ENCODE data around the gene FAM200A. TPM values are rescaled to one million over a fixed set of nuclear protein-coding genes. Genes with fewer than 3 reads are reported as not detected.

The FAM200A gene
- total and polyA plus RNA-seq, 5 donors from 2014 or later = 3.1 to 10.8 (median 5.0) TPM

- peak; percentile 87 to 96 (median 90) for DNase-seq
- H3K27me3 ChIP-seq (ENCODE audit: control insufficient read depth, insufficient read depth, low read length) = no peaks in the 10 kb centered on the region
- H3K27ac Mint-ChIP-seq = peak within 1 kb of the TSS; percentile 97 to 100 (median 99)
- peak; percentile 44 to 51 for ATAC-seq (ENCODE audit: low read depth in 2 of 2)
- H3K4me3 ChIP-seq (ENCODE audit: low read depth, low read length) = peak within 1 kb of the TSS; percentile 90
- H3K9me3 Mint-ChIP-seq = peaks cover 0 to 2% (median 0%) of the 10 kb centered on the region in 7 donors
- H3K4me3 Mint-ChIP-seq = peak within 1 kb of the TSS; percentile 96 to 100 (median 98)
- H3K27me3 Mint-ChIP-seq = no peaks in the 10 kb centered on the region
- H3K36me3 ChIP-seq (ENCODE audit: control insufficient read depth, insufficient read depth, low read length) = peaks cover 32% of the 10 kb centered on the region
- peak within 1 kb of the TSS; percentile 98 for H3K27ac ChIP-seq (ENCODE audit: insufficient read depth, low read length, poor library complexity, severe bottlenecking)
- H3K4me1 ChIP-seq (ENCODE audit: control insufficient read depth, insufficient read depth, low read length, poor library complexity, severe bottlenecking) = peaks cover 33% of the 10 kb centered on the region
- H3K4me1 Mint-ChIP-seq = peaks cover 6 to 46% (median 23%) of the 10 kb centered on the region in 4 donors
- peaks cover 22% of the 10 kb centered on the region for H3K36me3 Mint-ChIP-seq
- H3K9me3 ChIP-seq (ENCODE audit: control insufficient read depth in 2 of 2, low read length in 2 of 2) = no peaks in the 10 kb centered on the region
Measured at GRCh38 chr7:99499721-99500636, 51.9 kb downstream of the FAM200A start, which contains the start of gene ZNF394. Gene ZNF394, minus strand, starts transcription at chr7:99500281. Its CDS starts 188 bp downstream, at chr7:99500093.

GRCh38 chr7:99499371-99499720, 52.6 kb downstream of the FAM200A start:
- Mint-ChIP-seq H3K4me1 (peaks cover 6 to 42% (median 21%) of the 10 kb centered on the region in 4 donors), H3K27me3 (peaks cover 2% of the 10 kb centered on the region), H3K27ac (peak overlapping the region; percentile 97 to 100 (median 99)), H3K9me3 (peaks cover 0 to 2% (median under 1%) of the 10 kb centered on the region in 7 donors), H3K36me3 (peaks cover 23% of the 10 kb centered on the region), H3K4me3 (peak overlapping the region; percentile 96 to 100 (median 98))
- Histone ChIP-seq H3K4me3 (ENCODE audit: low read depth, low read length) (peak overlapping the region; percentile 90), H3K9me3 (ENCODE audit: control insufficient read depth in 2 of 2, low read length in 2 of 2) (peaks cover 2 to 5% of the 10 kb centered on the region in 2 experiments), H3K27me3 (ENCODE audit: control insufficient read depth, insufficient read depth, low read length) (no peaks in the 10 kb centered on the region), H3K36me3 (ENCODE audit: control insufficient read depth, insufficient read depth, low read length) (peaks cover 38% of the 10 kb centered on the region), H3K27ac (ENCODE audit: insufficient read depth, low read length, poor library complexity, severe bottlenecking) (peak overlapping the region; percentile 98), H3K4me1 (ENCODE audit: control insufficient read depth, insufficient read depth, low read length, poor library complexity, severe bottlenecking) (peaks cover 33% of the 10 kb centered on the region)
- ATAC-seq (ENCODE audit: low read depth in 2 of 2) (peak; percentile 44 to 59), DNase-seq (peak; percentile 9 to 68 (median 57))

- ATAC-seq (ENCODE audit: low read depth in 2 of 2) (no peak), DNase-seq (no peak)
- peak overlapping the region; percentile 98 for H3K27ac ChIP-seq (ENCODE audit: insufficient read depth, low read length, poor library complexity, severe bottlenecking)
Measured at GRCh38 chr7:99498546-99498944, 53.4 kb downstream of the FAM200A start.

GRCh38 chr7:99497766-99498545, 54.0 kb downstream of the FAM200A start:
- Histone ChIP-seq H3K27me3 (ENCODE audit: control insufficient read depth, insufficient read depth, low read length) (no peaks in the 10 kb centered on the region), H3K4me1 (ENCODE audit: control insufficient read depth, insufficient read depth, low read length, poor library complexity, severe bottlenecking) (peaks cover 33% of the 10 kb centered on the region), H3K9me3 (ENCODE audit: control insufficient read depth in 2 of 2, low read length in 2 of 2) (peaks cover 14 to 19% of the 10 kb centered on the region in 2 experiments), H3K36me3 (ENCODE audit: control insufficient read depth, insufficient read depth, low read length) (peaks cover 52% of the 10 kb centered on the region), H3K4me3 (ENCODE audit: low read depth, low read length) (peak overlapping the region; percentile 90), H3K27ac (ENCODE audit: insufficient read depth, low read length, poor library complexity, severe bottlenecking) (peak overlapping the region; percentile 98)
- Mint-ChIP-seq H3K27me3 (peaks cover 4% of the 10 kb centered on the region), H3K36me3 (peaks cover 37% of the 10 kb centered on the region), H3K4me1 (peaks cover 6 to 40% (median 21%) of the 10 kb centered on the region in 4 donors), H3K4me3 (peak overlapping the region; percentile 96 to 100 (median 98)), H3K27ac (peak overlapping the region; percentile 38 to 99 (median 77)), H3K9me3 (peaks cover 0 to 15% (median 3%) of the 10 kb centered on the region in 7 donors)
- DNase-seq (no peak), ATAC-seq (ENCODE audit: low read depth in 2 of 2) (no peak)

More at GRCh38 chr7:99498546-99498944, 53.4 kb downstream of the FAM200A start:
- H3K4me1 ChIP-seq (ENCODE audit: control insufficient read depth, insufficient read depth, low read length, poor library complexity, severe bottlenecking) = peaks cover 33% of the 10 kb centered on the region
- H3K9me3 Mint-ChIP-seq = peaks cover 0 to 9% (median 2%) of the 10 kb centered on the region in 7 donors
- no peaks in the 10 kb centered on the region for H3K27me3 ChIP-seq (ENCODE audit: control insufficient read depth, insufficient read depth, low read length)
- H3K27me3 Mint-ChIP-seq = peaks cover 4% of the 10 kb centered on the region
- peak overlapping the region; percentile 96 to 100 (median 98) for H3K4me3 Mint-ChIP-seq
- H3K36me3 Mint-ChIP-seq = peaks cover 31% of the 10 kb centered on the region
- H3K27ac Mint-ChIP-seq = peak overlapping the region; percentile 77 to 99 (median 97)
- peak overlapping the region; percentile 90 for H3K4me3 ChIP-seq (ENCODE audit: low read depth, low read length)
- peaks cover 46% of the 10 kb centered on the region for H3K36me3 ChIP-seq (ENCODE audit: control insufficient read depth, insufficient read depth, low read length)
- H3K9me3 ChIP-seq (ENCODE audit: control insufficient read depth in 2 of 2, low read length in 2 of 2) = peaks cover 10 to 13% of the 10 kb centered on the region in 2 experiments
- H3K4me1 Mint-ChIP-seq = peaks cover 6 to 39% (median 20%) of the 10 kb centered on the region in 4 donors

Other genes with a start within 250 kb of the FAM200A start
- 42.5 TPM for gene ARPC1A, start 226.2 kb downstream of the FAM200A start, total RNA-seq
- 10 to 100 TPM; 70.2 to 79.0 (median 75.9) TPM for gene ARPC1A, start 226.2 kb downstream of the FAM200A start, polyA plus RNA-seq
- gene ARPC1B, start 177.4 kb downstream of the FAM200A start, total RNA-seq = 205 TPM
- 100 to 1,000 TPM; 602 to 898 (median 659) TPM for gene ARPC1B, start 177.4 kb downstream of the FAM200A start, polyA plus RNA-seq
- 52.8 TPM for gene PDAP1, start 143.5 kb downstream of the FAM200A start, total RNA-seq
- gene PDAP1, start 143.5 kb downstream of the FAM200A start, polyA plus RNA-seq = 10 to 100 TPM; 17.2 to 27.5 (median 19.7) TPM
- gene BUD31, start 143.1 kb downstream of the FAM200A start, total RNA-seq = 130 TPM
- gene BUD31, start 143.1 kb downstream of the FAM200A start, polyA plus RNA-seq = 100 to 1,000 TPM; 175 to 251 (median 224) TPM
- 3.2 TPM for gene PTCD1, start 113.3 kb downstream of the FAM200A start, total RNA-seq
- gene PTCD1, start 113.3 kb downstream of the FAM200A start, polyA plus RNA-seq = 1 to 10 TPM in 3 of 4 donors, under 1 TPM in 1; 0.91 to 3.8 (median 3.1) TPM
- 43.7 TPM for gene CPSF4, start 113.2 kb downstream of the FAM200A start, total RNA-seq
- gene CPSF4, start 113.2 kb downstream of the FAM200A start, polyA plus RNA-seq = 10 to 100 TPM; 19.4 to 28.8 (median 23.1) TPM
- 117 TPM for gene ATP5MF, start 85.9 kb downstream of the FAM200A start, total RNA-seq
- gene ATP5MF, start 85.9 kb downstream of the FAM200A start, polyA plus RNA-seq = 100 to 1,000 TPM; 433 to 595 (median 475) TPM
- 15.8 TPM for gene ZNF789, start 79.2 kb downstream of the FAM200A start, total RNA-seq
- 1 to 10 TPM; 4.2 to 6.9 (median 6.2) TPM for gene ZNF789, start 79.2 kb downstream of the FAM200A start, polyA plus RNA-seq
- gene ZNF394, start 51.8 kb downstream of the FAM200A start, total RNA-seq = 224 TPM
- gene ZNF394, start 51.8 kb downstream of the FAM200A start, polyA plus RNA-seq = 10 to 100 TPM; 53.9 to 72.0 (median 69.4) TPM
- gene ZKSCAN5, start 47.5 kb downstream of the FAM200A start, total RNA-seq = 5.8 TPM
- 1 to 10 TPM; 2.8 to 5.0 (median 4.2) TPM for gene ZKSCAN5, start 47.5 kb downstream of the FAM200A start, polyA plus RNA-seq
- gene ZNF655, start 6.5 kb upstream of the FAM200A start, total RNA-seq = 148 TPM
- 100 to 1,000 TPM in 1 of 4 donors, 10 to 100 TPM in 3; 89.9 to 121 (median 95.5) TPM for gene ZNF655, start 6.5 kb upstream of the FAM200A start, polyA plus RNA-seq
- 1.1 TPM for gene TMEM225B, start 46.2 kb upstream of the FAM200A start, total RNA-seq
- gene TMEM225B, start 46.2 kb upstream of the FAM200A start, polyA plus RNA-seq = 1 to 10 TPM in 2 of 4 donors, under 1 TPM in 2; 0.67 to 2.3 (median 1.00) TPM
- gene ZSCAN25, start 64.8 kb upstream of the FAM200A start, total RNA-seq = 47.3 TPM
- 10 to 100 TPM in 3 of 4 donors, 1 to 10 TPM in 1; 9.9 to 20.4 (median 14.0) TPM for gene ZSCAN25, start 64.8 kb upstream of the FAM200A start, polyA plus RNA-seq
- not detected for gene CYP3A5, start 127.9 kb upstream of the FAM200A start, total RNA-seq
- under 1 TPM; 0.24 to 0.92 (median 0.74) TPM for gene CYP3A5, start 127.9 kb upstream of the FAM200A start, polyA plus RNA-seq
- gene CYP3A7, start 183.1 kb upstream of the FAM200A start, total RNA-seq = not detected
- not detected for gene CYP3A7, start 183.1 kb upstream of the FAM200A start, polyA plus RNA-seq
- gene CYP3A4, start 232.1 kb upstream of the FAM200A start, total RNA-seq = not detected
- not detected for gene CYP3A4, start 232.1 kb upstream of the FAM200A start, polyA plus RNA-seq